Non-pigmented ciliary epithelial cell (primary cell): ENCODE measurements around the gene LARGE1.

Source experiments
- DNase-seq: peaks from one replicate; pipeline ENCODE4 v3.0.0-alpha.2; 2010; ENCODE audit warnings: low read depth

The LARGE1 gene

DNA sequence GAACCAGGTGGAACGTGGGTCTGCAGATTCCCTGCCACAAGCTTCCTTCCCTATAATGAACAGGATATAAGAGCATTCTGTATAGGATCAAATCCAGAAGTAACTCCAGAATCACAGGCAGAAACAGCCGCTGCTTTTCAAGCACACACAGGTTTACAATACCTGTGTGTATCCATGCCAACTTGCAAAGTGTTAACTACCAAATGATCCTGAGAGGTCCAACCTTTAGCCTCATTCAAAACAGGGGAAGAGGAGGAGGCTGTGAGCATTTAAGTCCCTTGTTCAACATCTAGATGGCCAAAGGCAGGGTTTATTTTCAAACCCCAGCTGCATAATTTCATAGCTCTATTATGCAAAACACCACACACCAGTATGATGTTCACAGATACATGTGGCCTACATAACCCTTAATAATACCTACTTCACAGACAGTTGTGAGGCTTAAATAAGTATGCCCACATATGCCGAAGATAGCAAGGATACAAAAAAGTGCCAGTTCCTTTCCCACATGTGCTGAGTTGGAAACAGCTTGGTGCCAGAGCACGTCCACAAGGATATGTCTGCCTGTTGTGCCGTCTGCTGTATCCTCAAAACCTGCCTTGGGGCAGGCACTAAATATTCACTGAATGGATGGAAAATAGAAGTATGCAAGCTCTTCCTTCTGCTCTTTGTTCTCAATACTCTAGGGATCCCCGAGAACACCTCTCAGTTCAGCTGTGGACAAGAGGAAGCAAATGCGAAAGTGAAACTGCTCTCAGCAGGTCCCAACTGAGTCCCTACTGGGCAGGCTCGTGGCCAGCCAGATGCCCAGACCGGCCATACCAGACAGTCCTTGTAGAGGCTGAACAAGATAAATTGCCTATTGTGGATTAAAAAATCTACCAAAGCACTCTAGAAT lies 66.8 kb downstream of the LARGE1 start:
- no peak for DNase-seq

DNA sequence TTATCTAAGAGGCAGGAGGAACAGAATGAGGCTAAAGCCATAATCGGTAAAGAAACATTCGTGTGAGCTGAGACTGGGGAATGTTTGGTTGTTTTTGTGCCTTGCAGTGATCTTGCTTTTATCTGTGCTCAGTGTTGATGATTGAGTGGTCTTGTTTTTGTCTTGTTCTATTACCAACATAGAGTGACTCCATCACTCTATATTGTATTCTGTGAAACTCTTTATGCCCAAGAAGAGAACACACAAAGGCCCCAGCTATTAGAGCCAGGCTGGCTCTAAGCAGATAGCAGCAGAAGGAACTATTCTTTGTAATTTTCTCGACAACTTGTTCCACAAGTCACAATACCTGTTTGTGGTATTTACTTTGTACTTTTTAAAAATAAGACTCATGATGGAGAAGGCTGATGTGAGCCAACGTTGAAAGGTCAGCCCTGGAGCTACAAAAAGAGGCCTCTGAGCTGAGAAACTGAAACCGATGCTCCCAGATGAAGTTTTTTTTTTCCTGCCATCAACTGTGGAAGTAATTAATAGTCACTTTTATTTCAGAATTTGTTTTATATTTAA lies 68.4 kb downstream of the LARGE1 start:
- no peak for DNase-seq

DNA sequence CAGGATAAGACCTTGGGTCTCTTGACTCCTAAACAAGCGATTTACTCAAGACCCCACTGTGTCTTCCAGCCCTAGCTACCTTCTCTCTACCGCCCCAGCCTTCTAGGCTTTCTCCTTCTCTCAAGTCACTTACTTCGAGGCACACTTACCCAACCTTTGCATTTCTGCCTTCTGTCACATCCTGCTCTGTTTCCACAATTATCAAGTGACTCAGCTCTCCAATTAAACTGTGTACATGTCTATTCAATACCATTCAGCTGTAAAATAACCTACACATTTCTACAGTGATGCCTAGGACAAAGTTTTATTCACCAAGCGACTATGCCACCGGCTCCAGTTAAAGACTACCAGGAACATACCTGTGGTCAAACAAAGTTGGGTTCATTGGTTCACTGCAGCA lies 69.0 kb downstream of the LARGE1 start:
- no peak for DNase-seq

DNA sequence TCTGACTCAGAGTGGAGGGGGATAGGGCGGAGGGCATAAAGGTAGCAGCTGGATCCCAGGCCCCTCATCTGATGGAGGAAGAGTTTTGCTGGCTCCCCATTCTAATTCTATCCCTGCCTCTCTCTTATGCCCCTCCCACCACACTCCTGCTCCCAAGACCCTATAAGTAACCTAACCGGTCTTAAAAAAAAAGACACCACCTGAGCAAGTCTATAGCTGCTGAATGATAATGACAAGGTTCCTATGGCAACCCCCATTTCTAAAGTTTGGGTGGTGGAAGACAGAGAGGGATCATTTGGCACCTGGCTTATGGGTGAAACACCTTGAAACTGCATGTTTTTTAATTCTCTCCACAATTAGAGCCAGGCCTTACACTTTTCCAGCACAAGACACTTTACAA lies 69.6 kb downstream of the LARGE1 start:
- no peak for DNase-seq

DNA sequence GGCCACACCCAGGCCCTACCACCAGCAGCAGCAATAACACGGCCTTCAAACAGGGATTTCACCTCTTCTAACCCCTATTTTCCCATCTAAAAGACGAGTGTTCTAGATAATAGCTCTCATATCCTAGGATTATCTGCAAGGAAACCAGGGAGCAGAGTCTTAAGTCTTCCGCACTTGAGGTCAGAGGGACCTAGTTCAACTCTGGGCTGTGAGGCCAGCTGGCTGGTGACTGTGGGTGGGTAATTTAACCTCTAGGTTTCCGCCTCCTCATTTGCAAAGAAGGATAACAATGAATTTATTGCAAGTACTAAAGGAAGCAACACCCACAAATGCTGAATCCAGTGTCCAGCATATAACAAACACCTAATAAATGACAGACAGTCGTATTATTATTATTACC lies 70.1 kb downstream of the LARGE1 start:
- no peak for DNase-seq

DNA sequence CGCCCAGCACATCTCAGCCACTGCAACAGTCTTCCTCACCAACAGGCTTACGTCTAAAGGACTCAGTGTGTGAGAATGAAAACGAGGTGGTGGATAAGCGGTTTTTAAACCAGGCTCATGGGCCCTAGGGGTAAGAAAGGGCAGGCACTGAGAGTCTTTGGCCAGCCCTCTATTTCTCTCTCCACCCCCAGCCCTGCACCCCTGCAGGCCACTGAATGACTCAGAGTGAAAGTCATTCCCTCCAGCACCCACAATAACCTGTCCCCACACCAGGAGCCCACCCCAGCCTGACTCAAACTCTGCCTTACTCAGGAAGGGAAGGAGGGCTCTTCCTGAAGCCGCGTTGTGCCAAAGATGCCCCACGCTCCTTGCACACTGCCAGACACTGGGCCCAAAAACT lies 72.0 kb downstream of the LARGE1 start:
- no peak for DNase-seq

DNA sequence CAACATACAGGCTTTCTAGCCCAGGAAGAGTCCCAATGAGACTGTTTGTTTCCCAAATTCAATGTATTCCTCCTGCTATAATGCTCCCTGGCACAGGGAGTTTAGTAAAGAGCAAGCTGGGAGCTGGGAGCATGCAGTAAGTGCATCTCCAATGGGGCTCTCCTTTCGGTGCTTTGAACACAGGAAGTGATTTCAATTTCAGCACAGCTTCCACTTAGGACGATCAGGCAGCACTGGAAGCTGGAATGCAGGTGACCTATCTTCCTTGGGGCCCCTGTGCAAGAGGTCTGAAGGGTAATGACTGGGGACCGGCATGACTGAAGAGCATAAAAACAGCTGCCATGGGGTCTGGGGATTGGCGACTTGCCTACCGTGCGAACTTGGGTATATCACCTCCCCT lies 76.0 kb downstream of the LARGE1 start:
- no peak for DNase-seq

DNA sequence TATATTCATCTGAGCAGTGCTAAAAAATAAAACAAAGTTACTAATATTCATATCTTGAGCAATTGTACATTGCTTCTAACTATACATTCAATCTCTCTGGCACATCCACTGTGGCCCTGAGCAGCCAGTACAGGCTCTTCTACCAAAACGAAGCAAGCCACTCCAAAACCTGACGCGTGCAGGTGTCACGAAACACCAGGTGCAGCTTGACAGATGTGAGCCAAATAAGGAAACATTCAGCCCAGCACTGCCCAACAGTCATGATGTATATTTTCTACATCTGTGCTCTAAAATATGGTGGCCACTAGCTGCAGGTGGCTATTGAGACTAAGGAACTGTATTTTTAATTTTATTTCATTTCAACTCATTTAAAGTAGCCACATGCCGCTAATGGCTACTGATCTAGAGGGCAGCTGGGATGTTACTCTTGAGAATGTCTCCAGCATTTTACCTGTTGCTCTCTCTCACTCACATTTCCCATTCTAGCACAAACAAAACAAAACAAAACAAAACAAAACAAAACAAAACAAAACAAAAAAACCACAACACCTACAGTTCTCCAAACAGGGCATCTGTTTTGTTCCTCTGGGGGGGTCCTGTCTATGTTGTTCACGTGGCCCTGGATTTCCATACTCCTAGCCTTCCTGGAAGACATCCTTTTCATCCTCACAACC lies 77.7 kb downstream of the LARGE1 start:
- DNase-seq: no peak

DNA sequence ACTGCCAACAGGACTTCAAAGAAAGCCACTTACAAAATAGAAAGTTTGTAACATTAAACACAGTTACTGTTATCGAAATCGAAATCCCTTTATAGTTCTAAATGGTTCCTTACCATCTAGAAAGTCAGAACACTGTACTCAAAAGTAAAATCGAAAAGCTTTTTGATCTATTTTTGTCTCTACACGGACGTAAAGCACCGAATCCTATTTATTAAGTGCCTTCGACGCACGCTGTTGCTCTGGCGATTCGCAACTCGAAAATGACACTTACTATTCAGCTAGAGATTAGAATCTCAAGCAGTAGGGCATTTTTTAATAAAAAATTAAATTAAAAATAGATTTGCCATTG lies 78.3 kb downstream of the LARGE1 start:
- DNase-seq: no peak

DNA sequence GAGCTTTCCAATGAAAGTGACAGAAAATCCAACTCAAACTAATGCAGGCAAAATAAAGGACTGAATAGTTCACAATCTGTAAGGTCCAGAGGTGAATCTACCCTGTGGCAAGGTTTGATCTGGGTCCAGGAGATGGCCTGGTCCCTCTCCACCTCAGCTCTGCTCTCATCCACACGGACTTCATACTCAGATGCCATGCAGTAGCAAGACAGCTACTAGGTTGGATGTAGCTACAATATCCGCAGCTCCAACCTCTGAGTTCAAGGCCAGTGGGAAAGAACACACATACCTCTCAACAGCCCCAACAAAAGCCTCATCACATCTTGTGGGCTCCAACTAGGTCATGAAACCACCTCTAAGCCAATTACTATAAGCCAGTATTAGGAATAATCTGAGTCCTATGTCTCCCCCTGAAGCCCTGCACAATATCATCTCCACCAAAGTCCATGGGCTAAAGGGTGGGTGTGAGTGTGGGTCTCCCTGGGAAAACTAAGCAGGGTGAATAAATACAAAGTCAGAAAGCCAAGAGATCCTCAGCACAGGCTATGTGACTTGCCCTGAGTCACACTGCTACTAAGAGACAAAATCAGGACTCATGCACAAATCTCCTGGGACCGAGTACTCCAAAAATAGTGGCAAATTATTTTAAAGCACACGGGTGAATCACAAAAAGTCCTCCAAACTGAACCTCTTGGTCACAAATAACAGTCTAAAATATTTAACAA lies 78.8 kb downstream of the LARGE1 start:
- DNase-seq: no peak

DNA sequence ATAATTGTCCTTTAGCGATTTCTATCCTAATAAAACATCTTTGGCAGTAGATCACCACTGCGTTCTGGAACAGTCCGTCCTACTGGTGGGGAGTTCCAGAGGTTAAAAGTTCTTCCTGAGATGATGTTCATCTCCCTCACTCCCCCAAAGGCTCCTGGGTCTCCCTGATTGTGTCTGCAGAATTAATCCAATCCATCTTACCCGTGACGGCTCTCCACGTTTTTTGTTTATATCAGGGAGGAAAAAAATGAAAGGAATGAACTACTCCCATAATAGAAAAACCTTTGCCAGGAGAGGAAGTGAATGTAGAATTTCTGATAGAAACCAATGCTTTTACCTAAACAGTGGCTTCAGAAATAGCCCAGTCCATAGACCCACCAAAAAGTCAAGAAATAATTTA lies 81.6 kb downstream of the LARGE1 start:
- no peak for DNase-seq

DNA sequence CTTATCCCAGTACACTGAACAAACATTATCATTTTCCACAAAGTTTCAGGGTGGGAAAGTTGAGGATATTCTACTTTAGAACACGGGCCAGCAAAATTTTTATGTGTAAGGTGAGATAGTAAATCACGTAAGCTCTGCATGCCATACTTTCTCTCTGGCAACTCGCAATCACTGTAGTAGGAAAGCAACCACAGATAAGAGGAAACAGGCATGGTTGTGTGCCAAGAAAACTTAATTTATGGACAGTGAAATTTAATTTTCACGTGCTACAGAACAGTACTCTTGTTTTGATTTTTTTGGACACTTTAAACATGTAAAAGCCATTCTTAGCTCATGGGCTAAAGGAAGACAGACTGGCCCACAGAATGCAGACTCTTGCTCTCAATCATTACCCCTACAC lies 82.5 kb downstream of the LARGE1 start:
- DNase-seq: no peak

DNA sequence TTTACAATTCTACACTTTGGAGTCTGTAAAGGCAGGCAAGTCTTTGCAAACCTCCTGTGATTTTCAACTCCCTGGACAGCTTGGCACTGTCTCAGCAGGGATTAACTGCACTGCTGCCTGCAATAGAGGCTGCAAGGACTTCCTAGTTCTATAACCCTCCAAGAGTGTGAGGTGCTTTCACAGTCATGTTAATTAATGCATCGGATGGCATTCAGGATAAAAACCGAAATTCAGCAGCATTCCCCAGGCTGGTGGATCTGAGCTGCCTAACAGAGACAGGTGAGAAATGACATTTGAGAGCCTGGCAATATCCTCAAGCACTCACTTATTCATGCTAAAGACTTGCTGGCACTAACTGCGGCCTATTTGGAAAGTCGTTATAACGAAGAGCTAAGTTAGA lies 85.0 kb downstream of the LARGE1 start:
- DNase-seq: no peak

DNA sequence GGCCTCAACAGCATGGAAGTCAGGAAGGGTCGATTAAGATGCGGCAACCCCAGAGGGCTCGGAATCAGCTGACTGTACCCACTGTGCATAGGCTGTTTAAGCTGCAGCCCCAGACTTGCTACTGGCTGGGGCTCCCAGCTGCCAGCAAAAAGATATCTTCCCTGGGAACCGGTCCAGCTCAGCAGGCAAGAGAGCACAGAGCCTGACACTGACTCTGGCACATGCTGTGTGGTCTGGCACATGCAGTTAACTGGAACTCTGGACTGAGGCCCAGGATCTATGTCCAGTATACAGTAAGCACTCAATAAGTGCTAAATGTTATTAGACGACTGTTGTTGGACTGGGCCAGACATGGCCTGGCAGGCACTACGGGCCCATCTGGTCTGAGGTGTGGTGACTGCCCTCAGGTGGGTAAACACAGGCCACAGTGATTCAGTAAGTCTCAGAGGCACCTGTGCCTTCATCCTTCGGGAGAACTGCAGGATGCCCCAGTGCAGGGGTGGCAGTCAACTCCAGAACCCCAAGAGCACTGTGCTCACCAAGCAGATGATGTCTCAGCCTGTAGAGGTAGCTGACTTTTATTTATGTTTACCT lies 87.6 kb downstream of the LARGE1 start:
- DNase-seq: no peak

DNA sequence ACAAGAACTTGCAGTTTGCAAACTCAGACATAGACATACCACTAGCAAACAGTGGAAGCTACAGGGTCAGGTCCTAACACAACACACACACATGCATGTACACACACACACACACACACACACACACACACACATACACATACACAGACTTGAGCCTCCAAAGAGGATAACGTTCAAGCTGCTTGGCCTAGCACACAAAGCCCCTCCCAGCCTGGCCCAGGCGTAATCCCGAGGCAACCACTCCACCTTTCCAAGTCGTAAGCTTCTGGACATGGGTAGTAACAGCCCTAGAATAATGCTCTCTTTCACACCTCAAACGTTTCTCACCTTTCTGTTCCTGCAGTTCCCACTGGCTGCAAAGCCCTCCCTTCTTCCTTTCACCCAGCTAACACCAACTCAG lies 88.6 kb downstream of the LARGE1 start:
- no peak for DNase-seq

DNA sequence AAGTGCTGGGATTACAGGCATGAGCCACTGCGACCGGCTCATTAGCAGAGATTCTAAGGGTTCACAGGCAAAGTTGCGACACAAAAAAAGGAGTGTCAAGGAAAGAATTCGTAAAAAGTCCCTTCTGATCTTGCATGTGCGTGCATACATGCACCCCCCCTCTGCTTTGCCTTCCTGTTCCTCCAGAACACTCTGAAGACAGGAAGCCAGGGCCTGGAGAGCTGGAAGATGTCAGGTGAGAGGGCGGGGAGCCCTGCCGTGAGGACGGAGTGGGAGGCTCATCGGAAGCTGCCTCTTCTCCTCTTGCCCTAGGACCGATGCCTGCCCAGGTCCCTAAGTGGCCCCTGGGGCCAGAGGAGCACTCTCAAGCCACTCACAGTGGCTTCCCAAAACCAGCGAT lies 89.1 kb downstream of the LARGE1 start:
- no peak for DNase-seq

DNA sequence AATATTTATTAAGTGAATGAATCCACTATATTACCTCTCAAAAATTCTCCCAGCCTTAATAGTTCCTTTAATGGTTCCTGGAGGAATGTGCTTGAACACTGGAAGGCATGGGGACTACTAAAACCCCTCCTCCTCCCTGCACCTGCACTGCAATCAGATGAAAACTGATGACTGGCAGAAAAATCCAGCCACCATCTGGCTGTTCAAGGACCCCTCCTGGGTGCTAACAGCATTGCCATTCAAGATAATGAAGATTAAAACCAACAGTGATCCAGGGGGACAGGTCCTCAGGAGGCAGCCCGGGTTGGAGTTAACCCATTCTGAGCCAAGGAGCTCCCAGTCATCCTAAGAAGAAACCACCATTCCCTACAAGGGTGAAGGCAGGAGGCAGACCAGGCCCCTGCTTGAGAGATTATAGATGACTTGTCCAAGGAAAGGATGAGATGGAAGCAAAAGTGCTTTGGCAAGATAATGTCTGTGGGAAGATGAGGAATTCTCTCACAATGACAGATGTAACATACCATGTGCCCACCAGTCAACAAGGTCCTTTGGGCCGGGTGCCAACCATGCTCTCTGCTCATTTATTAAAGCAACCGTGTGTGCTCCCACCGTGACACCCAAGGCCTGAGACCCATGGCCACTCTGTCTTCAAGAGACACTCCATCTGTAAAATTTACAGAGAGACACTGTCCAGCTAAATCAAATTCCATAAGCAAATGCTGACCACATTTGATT lies 90.6 kb downstream of the LARGE1 start:
- DNase-seq: no peak

DNA sequence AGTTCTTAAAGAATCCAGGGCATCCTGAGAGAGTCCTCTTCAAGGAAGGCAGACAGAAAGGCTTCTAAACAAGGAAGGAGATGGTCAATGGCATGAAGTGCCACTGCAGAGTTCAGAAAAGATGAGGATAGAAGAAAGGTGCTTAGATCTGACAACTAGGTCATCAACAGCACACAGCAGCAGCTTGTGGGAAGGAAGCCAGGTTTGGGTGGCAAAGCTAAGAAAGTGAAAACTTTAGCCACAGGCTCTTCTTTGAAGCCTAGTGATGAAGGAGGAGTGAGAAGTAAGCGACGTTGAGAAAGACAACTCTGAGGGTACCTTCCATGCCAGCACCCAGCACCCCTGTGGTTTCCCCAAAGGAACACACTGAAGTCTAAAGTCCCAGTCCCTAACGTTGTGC lies 92.0 kb downstream of the LARGE1 start:
- no peak for DNase-seq

DNA sequence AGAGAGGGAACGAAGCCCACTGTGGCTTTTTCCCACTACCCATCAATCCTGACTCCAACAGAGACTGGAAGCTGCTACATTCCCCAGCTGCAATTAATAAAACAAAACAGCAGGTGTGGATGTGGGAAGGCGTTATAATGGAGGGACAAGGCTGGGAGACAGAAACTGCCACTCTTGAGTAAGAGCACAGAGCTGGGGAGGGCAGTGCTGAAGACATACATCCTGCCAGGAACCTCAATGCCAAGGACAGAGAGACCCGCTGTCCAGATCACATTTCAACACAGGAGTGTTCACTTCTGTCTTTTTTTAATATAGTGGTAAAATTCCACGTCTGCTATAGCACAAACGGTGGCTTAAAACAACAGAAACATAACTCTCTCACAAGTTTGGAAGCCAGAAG lies 94.5 kb downstream of the LARGE1 start:
- DNase-seq: no peak

DNA sequence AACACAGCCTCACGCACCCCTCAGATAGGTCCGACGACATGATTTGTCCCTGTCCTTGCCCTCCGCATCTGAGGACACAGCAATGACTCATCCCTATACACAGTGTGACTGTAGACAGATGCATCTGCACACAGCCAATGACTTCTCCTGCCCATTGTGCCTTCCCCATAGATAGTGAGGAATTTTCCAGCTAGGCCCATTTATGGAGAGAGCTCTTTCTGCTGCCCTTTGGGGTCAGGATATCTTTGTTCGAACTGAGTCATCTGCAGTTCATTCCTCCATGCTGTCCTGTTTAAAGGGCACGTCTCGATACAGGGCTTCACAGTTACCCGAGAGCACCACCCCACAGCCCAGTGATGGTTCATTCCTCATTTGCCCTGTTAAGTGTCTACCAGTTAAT lies 96.7 kb downstream of the LARGE1 start:
- DNase-seq: no peak

DNA sequence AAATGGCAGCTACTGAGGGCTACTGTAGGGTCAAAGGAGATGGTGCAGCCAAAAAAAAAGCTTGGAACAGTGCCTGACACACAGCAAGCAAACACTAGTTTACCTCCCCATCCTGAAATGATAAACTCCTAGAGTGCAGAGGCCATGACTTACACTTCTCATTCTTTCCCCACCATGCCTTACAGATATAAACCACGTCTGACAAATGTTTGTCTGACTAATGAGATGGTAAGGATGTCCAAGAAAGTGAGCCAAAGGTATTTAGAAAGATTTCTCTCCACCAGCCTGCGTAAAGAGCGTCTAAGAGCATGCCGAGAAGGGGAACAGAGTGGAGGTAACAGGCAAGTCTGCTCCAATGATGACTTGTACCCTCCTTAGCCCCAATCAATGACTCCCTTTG lies 99.0 kb downstream of the LARGE1 start:
- no peak for DNase-seq

DNA sequence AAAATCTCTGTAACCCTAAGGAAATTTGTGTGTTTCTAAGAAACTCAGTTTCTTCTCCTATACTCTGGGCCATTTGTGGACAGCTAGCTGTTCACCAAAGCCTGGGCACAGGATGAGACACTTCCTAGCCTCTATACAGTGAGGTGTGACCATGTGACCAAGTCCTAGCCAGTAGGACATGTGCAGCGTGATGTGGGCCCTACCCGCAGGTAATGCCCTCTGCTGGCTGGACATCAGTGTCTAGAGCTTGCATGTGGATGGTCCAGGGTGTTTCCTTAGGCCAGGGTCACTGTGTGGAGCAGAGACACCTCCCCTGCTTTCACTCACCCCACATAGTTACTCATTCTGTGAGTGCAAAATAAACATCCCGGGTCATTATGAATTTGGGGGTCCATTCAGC lies 100.5 kb downstream of the LARGE1 start:
- DNase-seq: no peak
